Bronchial epithelial cell (primary cell): Measurements from ENCODE around the gene ZFAND3. TPM values are rescaled to one million over a fixed set of nuclear protein-coding genes. Genes with fewer than 3 reads are reported as not detected.

ENCODE experiments used
- DNase-seq: peaks from one replicate; pipeline ENCODE4 v3.0.0-alpha.2; 2010; ENCODE audit warnings: low read depth
- FAIRE-seq: peaks from 2 replicates; lab custom pipeline; 2011; peaks lifted over from hg19 to GRCh38; lab: Jason Lieb, UNC
- H3K27me3 ChIP-seq: 2 replicates; pipeline ENCODE4 v1.5.1; 2011; ENCODE audit warnings: low read length; ENCODE audit not compliant: control insufficient read depth, insufficient read depth
- H3K36me3 ChIP-seq: 2 replicates; pipeline ENCODE4 v1.5.1; 2011; ENCODE audit warnings: low read length; ENCODE audit not compliant: control insufficient read depth, insufficient read depth
- H3K4me3 ChIP-seq: 2 replicates; pipeline ENCODE4 v1.5.1; 2011; ENCODE audit warnings: mild to moderate bottlenecking, low read depth, low read length, control low read depth
- total RNA-seq: library from RNA; depleted of rRNA; stranded (reverse); fragments of >200 nt; gene quantifications from 2 replicates; pipeline ENCODE4 v1.2.1, GENCODE V29; 2014
- TF ChIP-seq, protein P1 (sequence below): IDR thresholded peaks from 2 replicates; pipeline ENCODE4 v1.5.1; 2011; ENCODE audit warnings: mild to moderate bottlenecking, moderate library complexity, low read length, control low read depth, inconsistent platforms; ENCODE audit not compliant: insufficient read depth, severe bottlenecking

Gene ZFAND3
- total RNA-seq, 1 donor from 2014 or later: 25.5 TPM

DNA sequence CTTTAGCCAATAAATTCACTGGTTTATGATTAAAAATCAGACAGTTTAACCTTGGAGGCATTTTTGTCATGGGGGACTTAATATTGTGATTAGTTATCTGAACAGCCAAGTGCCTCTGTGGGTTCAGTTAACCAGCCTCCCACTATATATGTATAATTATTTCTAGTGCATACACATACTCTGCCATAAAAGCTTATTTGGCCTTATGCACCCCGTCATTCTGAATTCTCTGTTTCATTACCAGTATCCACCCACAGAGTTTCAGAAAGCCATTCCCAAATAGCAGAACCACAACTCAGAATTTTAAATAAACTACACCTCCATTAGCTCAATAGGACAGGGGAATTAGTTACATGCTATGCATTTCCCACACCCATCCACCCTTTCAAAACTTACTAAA lies 279.7 kb downstream of the ZFAND3 start:
- no peak for FAIRE-seq
- TF ChIP-seq, protein P1, sequence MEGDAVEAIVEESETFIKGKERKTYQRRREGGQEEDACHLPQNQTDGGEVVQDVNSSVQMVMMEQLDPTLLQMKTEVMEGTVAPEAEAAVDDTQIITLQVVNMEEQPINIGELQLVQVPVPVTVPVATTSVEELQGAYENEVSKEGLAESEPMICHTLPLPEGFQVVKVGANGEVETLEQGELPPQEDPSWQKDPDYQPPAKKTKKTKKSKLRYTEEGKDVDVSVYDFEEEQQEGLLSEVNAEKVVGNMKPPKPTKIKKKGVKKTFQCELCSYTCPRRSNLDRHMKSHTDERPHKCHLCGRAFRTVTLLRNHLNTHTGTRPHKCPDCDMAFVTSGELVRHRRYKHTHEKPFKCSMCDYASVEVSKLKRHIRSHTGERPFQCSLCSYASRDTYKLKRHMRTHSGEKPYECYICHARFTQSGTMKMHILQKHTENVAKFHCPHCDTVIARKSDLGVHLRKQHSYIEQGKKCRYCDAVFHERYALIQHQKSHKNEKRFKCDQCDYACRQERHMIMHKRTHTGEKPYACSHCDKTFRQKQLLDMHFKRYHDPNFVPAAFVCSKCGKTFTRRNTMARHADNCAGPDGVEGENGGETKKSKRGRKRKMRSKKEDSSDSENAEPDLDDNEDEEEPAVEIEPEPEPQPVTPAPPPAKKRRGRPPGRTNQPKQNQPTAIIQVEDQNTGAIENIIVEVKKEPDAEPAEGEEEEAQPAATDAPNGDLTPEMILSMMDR: no peak
- no peak for DNase-seq
- Histone ChIP-seq H3K27me3 (no peaks in the 10 kb centered on the region), H3K36me3 (no peaks in the 10 kb centered on the region), H3K4me3 (no peak overlapping the region)

DNA sequence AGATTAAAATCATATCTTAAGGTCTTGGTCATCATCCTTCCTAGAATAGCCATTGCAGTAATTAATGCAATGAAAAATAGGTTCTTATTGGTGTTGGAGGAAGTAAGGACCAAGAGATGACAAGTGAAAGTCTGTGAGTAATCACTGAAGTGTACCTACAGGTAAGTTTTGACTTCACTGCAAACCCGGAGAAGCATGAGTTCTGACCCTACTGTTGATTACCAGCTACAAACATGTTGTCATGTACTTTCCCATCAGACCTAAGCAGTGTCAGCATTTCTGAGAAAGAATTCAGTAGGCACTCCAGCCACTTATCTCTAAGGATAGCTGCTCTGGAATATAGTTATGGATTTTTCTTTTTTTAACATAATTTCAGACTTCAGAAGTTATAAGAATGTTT lies 280.9 kb downstream of the ZFAND3 start:
- TF ChIP-seq, protein P1: no peak
- FAIRE-seq: no peak
- H3K4me3 ChIP-seq: no peak overlapping the region
- no peaks in the 10 kb centered on the region for H3K27me3 ChIP-seq
- no peak for DNase-seq
- no peaks in the 10 kb centered on the region for H3K36me3 ChIP-seq

GRCh38 chr6:38103921-38104320 lies 284.4 kb downstream of the ZFAND3 start:
- DNase-seq: peak; percentile 22
- FAIRE-seq: no peak
- Histone ChIP-seq H3K36me3 (no peaks in the 10 kb centered on the region), H3K4me3 (no peak overlapping the region), H3K27me3 (no peaks in the 10 kb centered on the region)
- TF ChIP-seq, protein P1: no peak

DNA sequence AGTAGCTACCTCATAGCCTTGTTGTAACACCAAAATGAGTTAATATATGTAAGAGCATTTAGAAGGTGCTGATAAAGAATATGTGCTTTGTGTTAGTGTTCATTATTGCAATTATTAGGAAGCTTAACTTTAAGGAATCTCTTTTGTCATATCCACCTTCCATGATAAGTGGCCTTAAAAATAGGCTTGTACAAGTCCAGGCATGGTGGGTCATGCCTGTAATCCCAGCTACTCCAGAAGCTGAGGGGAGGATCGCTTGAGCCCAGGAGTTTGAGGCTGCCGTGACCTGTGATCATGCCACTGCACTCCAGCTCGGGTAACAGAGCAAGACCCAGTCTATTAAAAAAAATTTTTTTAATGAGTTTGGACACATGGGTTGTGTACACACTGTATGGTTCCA lies 285.5 kb downstream of the ZFAND3 start:
- FAIRE-seq (no peak), DNase-seq (peak; percentile 73)
- TF ChIP-seq, protein P1: no peak
- no peaks in the 10 kb centered on the region for H3K27me3 ChIP-seq
- no peak overlapping the region for H3K4me3 ChIP-seq
- no peaks in the 10 kb centered on the region for H3K36me3 ChIP-seq

GRCh38 chr6:38107073-38107472 lies 287.5 kb downstream of the ZFAND3 start:
- no peak for FAIRE-seq
- H3K4me3 ChIP-seq: no peak overlapping the region

More at GRCh38 chr6:38107073-38107472, 287.5 kb downstream of the ZFAND3 start:
- no peak for DNase-seq
- Histone ChIP-seq H3K27me3 (no peaks in the 10 kb centered on the region), H3K36me3 (no peaks in the 10 kb centered on the region)
- TF ChIP-seq, protein P1: no peak
